ENCODE results near the gene UROC1. TPM values are rescaled to one million over a fixed set of nuclear protein-coding genes. Genes with fewer than 3 reads are reported as not detected.

Gene UROC1
- total RNA-seq, 1 experiment from 2014 or later: not detected

- RAD21 ChIA-PET (ENCODE audit: low non-redundant PET in 1 of 2, low total read pairs in 2 of 2, uncharacterized antibody in 2 of 2, unreplicated experiment in 2 of 2): no interaction called here
- Histone ChIP-seq H2AFZ (ENCODE audit: low read depth, low read length, poor library complexity, severe bottlenecking) (no peak overlapping the region), H3K27ac (ENCODE audit: low read depth, low read length) (no peak overlapping the region), H4K20me1 (ENCODE audit: insufficient read depth) (no peaks in the 10 kb centered on the region), H3K9me2 (ENCODE audit: insufficient read depth) (no peaks in the 10 kb centered on the region), H3K4me3 (replicated peaks in 1 of 2; ENCODE audit: low read depth in 1 of 2, low read length in 2 of 2) (no peak overlapping the region), H3K4me1 (ENCODE audit: control insufficient read depth in 1 of 2, insufficient read depth in 2 of 2, low read length in 2 of 2) (no peaks in the 10 kb centered on the region), H3K27me3 (ENCODE audit: insufficient read depth, low read length) (no peaks in the 10 kb centered on the region), H3K36me3 (ENCODE audit: control insufficient read depth in 1 of 2, insufficient read depth in 2 of 2, low read length in 2 of 2) (peaks cover 70% of the 10 kb centered on the region in 2 experiments; a peak in 3 of 4 replicates), H3K4me2 (ENCODE audit: low read length) (no peak overlapping the region), H3K79me2 (ENCODE audit: insufficient read depth, low read length) (peaks cover 41% of the 10 kb centered on the region), H3K9ac (ENCODE audit: low read length) (no peak overlapping the region), H3K9me3 (ENCODE audit: control insufficient read depth in 1 of 2, insufficient read depth in 1 of 2, low read depth in 1 of 2, low read length in 2 of 2) (no peaks in the 10 kb centered on the region)
- no peak for DNase-seq (ENCODE audit: low read depth, low spot score)
- TF ChIP-seq FOSL1 (IDR thresholded peaks at IDR 0.05; ENCODE audit: low read depth) (no peak), SP1 (IDR thresholded peaks at IDR 0.05; ENCODE audit: low read depth) (no peak), ZBTB33 (IDR thresholded peaks at IDR 0.05; ENCODE audit: extremely low read depth, insufficient replicate concordance, low read length) (no peak), EGR1 (IDR thresholded peaks at IDR 0.05; ENCODE audit: low read depth) (no peak), TCF7L2 (IDR thresholded peaks at IDR 0.05; ENCODE audit: borderline replicate concordance, extremely low read depth, insufficient read depth, insufficient read length) (no peak), ATF3 (IDR thresholded peaks at IDR 0.05) (no peak), YY1 (IDR thresholded peaks at IDR 0.05; ENCODE audit: extremely low read depth, insufficient replicate concordance, low read depth, low read length) (no peak), RAD21 (IDR thresholded peaks at IDR 0.05; ENCODE audit: low read depth) (no peak)
- CTCF ChIA-PET: no interaction called here
- intact Hi-C loops (cut with micrococcal nuclease): no loop called here
- POLR2A ChIA-PET: no interaction called here
- no peak for ATAC-seq
- BruUV-seq (replicated peaks): no TSS peak
Observed at GRCh38 chr3:126464494-126464893, 53.1 kb downstream of the UROC1 start.

GRCh38 chr3:126464093-126464492 is 53.5 kb downstream of the UROC1 start:
- POLR2A ChIA-PET: no interaction called here

More at GRCh38 chr3:126464093-126464492, 53.5 kb downstream of the UROC1 start:
- H3K27ac ChIP-seq (ENCODE audit: low read depth, low read length): no peak overlapping the region
- peaks cover 70% of the 10 kb centered on the region in 2 experiments; a peak in 3 of 4 replicates for H3K36me3 ChIP-seq (ENCODE audit: control insufficient read depth in 1 of 2, insufficient read depth in 2 of 2, low read length in 2 of 2)
- BruUV-seq (replicated peaks): no TSS peak
- DNase-seq (ENCODE audit: low read depth, low spot score): no peak
- H3K27me3 ChIP-seq (ENCODE audit: insufficient read depth, low read length): no peaks in the 10 kb centered on the region
- H3K4me1 ChIP-seq (ENCODE audit: control insufficient read depth in 1 of 2, insufficient read depth in 2 of 2, low read length in 2 of 2): no peaks in the 10 kb centered on the region
- no peak for ATAC-seq
- RAD21 ChIA-PET (ENCODE audit: low non-redundant PET in 1 of 2, low total read pairs in 2 of 2, uncharacterized antibody in 2 of 2, unreplicated experiment in 2 of 2): no interaction called here
- H4K20me1 ChIP-seq (ENCODE audit: insufficient read depth): no peaks in the 10 kb centered on the region
- H3K79me2 ChIP-seq (ENCODE audit: insufficient read depth, low read length): peaks cover 37% of the 10 kb centered on the region
- H3K4me2 ChIP-seq (ENCODE audit: low read length): no peak overlapping the region
- no peak overlapping the region for H3K4me3 ChIP-seq (replicated peaks in 1 of 2; ENCODE audit: low read depth in 1 of 2, low read length in 2 of 2)
- no peak overlapping the region for H3K9ac ChIP-seq (ENCODE audit: low read length)
- no peak overlapping the region for H2AFZ ChIP-seq (ENCODE audit: low read depth, low read length, poor library complexity, severe bottlenecking)
- TF ChIP-seq YY1 (IDR thresholded peaks at IDR 0.05; ENCODE audit: extremely low read depth, insufficient replicate concordance, low read depth, low read length) (no peak), CBX3 (IDR thresholded peaks at IDR 0.05; ENCODE audit: low read depth) (no peak), ZFX (IDR thresholded peaks at IDR 0.05) (no peak), POLR2A (IDR thresholded peaks at IDR 0.05; ENCODE audit: borderline replicate concordance, extremely low read depth, insufficient read depth, insufficient read length) (no peak), CTCF (IDR thresholded peaks at IDR 0.05 in 2 of 3, conservative IDR thresholded peaks at IDR 0.05 in 1 of 3; ENCODE audit: borderline replicate concordance in 1 of 3, insufficient read depth in 1 of 3, low read depth in 2 of 3, low read length in 2 of 3) (no peak), EGR1 (IDR thresholded peaks at IDR 0.05; ENCODE audit: low read depth) (no peak), JUND (IDR thresholded peaks at IDR 0.05) (no peak)
- intact Hi-C loops (cut with micrococcal nuclease): no loop called here
- no peaks in the 10 kb centered on the region for H3K9me2 ChIP-seq (ENCODE audit: insufficient read depth)
- H3K9me3 ChIP-seq (ENCODE audit: control insufficient read depth in 1 of 2, insufficient read depth in 1 of 2, low read depth in 1 of 2, low read length in 2 of 2): no peaks in the 10 kb centered on the region
- CTCF ChIA-PET: no interaction called here

Measured in HCT116 (cell line).